GM18873 (cell line): ENCODE data around the gene GBF1.

Source experiments
- ATAC-seq: cut with Tn5 transposase; IDR thresholded peaks from one replicate; pipeline ENCODE4 v1.9.1; 2021; ENCODE audit warnings: mild to moderate bottlenecking, moderate library complexity, moderate number of reproducible peaks; ENCODE audit not compliant: unreplicated experiment, low FRiP score

GBF1 gene

DNA sequence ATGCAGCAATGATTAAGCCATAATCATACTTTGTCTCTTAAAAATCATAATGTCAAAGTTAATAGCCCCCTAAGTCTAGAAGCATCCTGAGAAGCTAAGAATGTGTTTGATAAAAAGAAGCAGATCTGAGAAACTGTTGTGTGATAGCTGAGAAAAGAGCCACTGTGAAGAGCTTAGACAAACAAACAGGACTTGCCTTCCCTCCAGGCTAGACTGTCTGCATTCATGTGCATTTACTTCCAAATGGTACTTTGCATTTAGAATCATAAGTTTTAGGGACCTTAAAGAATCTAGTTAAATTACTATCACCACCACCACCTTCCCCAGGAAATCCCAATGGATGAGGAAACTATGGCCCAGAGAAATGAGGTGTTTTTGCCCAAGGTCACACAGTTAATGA lies 87.4 kb downstream of the GBF1 start:
- ATAC-seq, result no peak

DNA sequence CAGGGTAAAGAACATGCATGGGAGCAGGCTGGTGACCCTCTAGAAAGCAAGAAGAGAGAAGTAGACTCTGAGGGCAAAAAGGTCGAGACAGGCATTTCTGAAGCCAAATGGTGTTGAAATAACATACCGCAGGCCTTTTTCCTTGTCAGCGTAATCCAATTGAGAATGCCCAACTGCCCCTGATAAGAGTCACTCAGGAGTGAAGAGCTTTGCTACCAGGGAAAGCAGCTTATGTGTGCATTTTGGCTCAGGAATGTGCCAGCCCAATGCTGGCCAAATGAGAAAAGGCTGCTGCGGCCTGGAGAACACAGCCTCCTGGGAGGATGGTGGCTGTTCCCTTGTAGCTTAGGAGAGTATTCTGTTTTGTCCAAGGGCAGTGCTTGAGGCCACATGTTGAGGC lies 88.8 kb downstream of the GBF1 start:
- no peak for ATAC-seq

DNA sequence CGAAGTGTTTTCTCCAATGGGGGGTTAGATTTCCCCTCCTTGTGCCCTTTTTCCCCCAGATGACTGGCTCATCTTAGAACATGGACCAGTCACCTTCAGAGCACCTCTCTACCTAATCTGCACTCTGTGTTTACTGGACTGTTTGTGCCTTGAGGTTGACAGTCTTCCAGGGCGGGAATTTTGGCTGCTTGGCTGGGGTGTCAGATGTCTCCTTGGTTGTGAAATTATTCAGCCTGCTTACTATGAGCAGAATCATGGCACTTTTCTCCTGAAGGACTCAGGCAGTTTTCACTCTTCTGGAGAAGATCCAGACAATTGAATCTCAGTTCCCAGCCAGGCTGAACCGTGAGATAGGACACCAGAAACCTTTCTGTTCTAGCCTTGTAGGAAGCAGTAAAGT lies 89.9 kb downstream of the GBF1 start:
- ATAC-seq, result no peak

DNA sequence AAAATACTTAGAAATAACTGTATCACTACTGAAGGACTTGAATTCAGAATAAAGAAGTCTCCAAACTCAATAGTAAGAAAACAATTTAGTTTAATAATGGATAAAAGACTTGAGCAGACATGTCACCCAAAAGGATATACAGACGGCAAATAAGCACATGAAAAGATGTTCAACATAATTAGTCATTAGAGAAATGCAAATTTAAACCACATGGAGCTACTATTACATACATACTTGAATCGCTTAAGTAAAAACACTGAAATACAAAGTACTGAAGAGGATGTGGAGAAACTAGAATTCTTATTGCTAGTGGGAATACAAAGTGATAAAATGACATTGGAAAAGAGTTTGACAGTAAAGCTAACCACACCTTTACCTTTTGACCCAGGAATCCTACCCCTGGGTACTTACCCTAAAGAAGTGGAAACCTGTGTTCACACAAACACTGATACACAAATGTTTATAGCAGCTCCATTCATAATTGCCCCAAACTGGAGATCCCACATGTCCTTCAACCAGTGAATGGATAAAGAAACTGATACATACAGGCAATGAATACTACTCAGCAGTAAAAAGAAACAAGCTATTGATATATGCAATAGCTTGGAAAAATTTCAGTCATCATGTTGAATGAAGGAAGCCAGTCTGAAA lies 95.8 kb downstream of the GBF1 start:
- ATAC-seq, result no peak

DNA sequence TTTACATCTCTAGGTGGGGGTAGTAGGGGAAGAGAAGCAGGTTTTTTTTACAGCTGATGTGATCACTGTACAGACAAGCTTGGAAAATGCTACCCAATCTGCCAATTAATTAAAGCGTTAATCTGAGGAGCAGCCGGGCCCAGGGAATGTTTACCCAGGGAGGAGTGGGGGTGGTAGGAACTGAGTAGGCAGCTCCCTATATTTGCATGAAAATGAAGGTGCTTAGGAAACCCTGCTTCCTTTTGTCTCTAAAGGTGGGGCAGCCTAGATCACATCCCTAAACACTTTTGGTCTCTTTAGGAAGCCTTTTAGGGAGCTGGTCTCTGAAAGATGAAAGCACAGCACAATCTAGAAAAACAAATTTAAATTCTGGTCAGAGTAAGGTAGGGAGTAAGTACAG lies 97.1 kb downstream of the GBF1 start:
- no peak for ATAC-seq

DNA sequence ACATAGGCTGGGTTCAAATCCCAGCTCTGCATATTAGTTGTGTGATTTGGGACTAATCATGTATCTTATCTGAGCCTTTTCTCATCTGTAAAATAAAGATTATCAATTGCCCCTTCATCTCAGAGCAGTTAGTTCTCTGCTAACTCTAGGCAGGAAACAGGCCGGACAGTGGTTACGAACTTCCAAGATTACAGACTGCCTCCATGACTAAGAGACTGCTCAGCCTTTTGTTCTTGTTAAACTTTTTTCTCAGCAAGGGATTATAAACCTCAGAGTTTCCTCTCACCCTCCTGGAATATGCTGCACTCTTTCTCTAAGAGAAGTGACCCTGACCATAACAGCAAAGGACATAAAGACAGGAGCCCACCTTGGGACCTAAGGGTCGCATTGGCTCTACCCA lies 97.6 kb downstream of the GBF1 start:
- no peak for ATAC-seq

DNA sequence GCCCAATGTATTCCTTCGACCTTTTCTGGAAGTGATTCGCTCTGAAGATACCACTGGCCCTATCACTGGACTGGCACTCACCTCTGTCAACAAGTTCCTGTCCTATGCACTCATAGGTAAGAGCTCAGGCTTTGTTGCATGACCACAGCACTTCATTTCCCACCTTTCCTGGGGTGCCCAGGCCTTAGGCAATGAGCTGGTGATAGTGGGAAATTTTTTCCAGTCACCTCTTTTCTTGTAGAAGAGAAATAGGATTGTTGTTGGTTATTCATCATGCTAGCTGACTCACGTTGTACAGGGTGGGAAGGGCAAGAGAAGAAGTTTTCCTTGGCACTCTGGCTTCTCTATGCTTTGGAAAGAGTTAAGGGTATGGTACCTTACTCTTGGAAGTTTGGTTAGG lies 98.7 kb downstream of the GBF1 start:
- ATAC-seq, result no peak

DNA sequence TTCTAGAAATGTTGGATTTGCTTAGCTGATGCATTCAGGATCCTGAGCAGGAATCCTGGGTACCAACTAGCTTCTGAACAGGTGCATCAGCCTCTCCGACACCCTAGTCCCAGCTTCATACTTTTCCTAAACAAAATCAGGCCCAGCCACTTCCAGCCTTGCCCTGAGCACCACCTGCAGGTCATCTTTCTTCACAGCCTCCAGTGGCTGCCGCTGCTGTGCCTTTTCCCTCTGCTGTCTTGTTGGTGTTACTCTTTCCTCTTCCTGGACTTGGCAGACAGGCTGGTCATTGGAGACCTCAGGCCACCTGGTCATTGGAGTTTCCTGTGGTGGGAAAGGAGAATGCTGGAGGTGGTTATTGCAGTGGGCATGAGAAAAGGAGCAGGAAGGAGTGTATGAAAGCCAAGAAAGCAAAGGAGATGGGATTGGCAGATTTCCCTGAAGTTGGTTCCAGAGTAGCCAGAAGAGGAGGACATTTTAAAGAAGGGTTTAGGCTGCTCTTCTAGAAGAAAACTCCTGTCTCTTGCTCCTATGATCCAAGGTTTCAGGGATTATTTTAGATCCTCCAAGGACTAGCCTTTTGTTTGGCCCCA lies 102.0 kb downstream of the GBF1 start:
- ATAC-seq, result no peak

DNA sequence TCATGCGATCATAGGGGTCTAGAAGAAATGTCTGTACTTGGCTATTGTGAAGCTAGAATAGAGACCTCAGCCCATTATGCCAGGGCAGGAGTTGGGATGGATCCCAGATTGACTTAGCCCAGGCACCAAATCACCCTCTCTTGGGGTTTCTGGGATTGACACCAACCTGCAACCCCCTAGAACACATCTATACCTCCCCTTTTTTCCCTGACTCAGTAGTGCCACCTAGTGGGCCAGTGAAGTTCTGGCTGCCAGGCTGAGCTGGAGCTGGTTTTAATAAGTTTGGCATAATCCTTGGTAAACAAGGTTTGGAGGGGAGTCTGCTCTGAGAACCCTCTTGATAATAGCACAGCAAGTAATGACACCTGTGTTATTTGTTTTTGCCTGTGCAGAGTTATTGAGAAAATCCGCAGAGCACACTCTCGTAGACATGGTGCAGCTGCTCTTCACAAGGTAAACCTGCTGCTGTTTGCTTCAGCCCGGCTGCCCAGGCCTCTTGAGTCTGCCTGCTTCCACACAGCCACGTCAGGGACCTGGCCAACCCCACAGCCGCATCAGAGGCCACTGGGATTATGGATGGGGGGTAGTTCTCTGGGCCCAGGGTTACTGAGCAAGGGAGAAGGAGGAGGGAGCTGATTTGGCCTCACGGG lies 106.9 kb downstream of the GBF1 start:
- no peak for ATAC-seq

DNA sequence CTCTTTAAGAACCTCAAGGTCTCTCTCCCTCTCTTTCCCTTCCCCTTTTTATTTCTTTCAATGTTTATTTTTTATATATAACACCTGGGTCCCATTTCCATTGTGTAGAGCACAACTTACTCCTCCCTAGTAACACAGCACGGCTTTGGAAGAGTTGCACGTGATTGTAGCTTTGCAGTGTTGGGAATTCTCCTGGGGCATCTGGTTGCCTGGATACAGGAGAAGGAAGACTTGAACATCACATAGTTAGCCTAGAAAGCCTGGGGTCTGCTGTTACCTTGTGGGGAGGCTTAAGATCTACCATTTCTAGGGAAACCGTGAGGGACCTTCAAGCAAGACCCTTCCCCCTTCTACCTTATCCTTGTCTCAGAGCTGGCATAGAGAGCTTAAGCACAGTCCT lies 109.1 kb downstream of the GBF1 start:
- no peak for ATAC-seq

DNA sequence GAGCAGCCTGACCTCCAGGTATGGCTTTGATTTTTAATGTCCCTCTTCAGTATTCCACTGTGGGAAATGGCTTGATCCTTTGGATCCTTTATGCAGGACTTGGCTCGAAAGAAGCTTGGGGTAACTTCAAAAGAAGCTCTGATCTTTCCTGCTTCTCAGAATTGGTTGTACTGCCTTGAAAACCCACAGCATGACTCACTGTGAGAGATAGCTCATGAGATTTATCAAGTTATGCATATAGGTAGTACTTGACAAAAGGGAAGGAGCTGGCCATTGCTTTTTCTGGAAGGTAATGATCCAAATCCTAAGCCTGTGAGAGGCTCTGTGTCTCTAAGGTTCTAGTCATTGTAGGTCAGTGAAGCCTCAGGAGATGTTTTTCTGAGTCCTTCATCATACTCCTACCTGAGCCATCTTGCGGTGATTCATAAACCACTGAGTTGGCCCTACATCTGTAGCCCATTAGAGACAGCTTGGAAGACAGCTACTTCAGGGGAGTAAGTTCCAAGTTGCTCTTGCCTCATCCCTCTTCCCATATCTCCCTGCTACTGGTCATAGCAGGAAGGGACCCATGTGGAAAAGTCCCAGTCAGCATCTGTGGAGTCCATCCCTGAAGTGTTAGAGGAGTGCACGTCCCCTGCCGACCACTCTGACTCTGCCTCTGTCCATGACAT lies 113.5 kb downstream of the GBF1 start:
- ATAC-seq, result no peak

DNA sequence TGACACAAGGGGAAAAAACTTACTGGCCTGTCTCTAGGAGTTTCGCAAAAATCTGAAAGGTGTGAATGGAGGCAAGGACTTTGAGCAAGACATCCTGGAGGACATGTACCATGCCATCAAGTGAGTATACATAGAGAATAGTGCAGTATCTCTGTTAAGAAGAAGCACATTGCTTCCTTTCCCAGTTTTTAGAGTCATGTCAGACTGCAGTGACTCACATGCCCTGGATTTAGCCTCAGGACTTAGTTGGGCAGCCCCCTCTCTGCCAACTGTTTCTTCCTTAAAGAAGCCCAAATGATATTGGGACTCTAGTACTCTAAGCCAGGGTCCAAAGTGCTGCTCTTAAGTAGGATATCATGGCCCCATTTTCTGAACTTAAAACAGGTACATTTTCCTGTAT lies 122.1 kb downstream of the GBF1 start:
- no peak for ATAC-seq

DNA sequence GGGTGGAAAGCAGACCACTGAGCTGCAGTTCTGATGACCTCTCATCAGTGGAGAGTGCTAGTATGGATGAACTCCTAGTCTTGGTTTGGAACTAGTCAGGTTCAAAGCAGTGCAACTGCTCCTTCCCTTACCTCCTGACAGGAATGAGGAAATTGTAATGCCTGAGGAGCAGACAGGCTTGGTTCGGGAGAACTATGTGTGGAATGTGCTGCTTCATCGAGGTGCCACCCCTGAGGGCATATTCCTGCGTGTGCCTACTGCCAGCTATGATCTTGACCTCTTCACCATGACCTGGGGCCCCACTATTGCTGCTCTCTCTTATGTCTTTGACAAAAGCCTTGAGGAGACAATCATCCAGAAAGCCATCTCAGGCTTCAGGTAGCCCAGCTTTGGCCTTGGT lies 122.7 kb downstream of the GBF1 start:
- ATAC-seq, result no peak

DNA sequence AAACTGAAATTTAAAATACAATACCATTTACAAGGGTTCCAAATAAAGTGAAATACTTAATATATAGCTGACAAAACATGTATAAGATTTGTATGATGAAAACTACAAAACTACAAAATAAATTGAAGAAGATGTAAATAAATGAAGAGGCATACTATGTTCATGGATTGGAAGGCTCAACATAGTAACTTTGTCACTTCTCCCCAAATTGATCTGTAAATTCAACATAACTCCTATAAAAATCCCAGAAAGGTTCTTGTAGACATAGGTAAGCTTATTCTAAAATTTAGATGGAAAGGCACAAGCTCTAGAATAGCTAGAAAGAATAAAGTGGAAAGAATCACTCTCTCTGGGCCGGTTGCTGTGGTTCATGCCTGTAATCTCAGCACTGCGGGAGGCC lies 126.0 kb downstream of the GBF1 start:
- no peak for ATAC-seq

DNA sequence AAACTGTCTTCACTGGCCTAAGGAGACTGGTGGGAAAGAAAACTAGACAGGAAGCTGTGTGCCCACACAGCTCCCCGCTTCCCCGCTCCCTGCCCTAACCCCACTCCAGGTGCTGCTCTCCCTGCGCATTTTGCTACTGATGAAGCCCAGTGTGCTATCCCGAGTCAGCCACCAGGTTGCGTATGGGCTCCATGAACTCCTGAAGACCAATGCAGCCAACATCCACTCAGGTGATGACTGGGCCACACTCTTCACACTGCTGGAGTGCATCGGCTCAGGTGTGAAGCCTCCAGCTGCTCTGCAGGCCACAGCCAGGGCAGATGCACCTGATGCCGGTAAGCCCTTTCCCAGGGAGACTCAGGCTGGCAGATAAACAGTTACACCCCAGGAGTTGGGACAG lies 129.9 kb downstream of the GBF1 start:
- ATAC-seq, result no peak

DNA sequence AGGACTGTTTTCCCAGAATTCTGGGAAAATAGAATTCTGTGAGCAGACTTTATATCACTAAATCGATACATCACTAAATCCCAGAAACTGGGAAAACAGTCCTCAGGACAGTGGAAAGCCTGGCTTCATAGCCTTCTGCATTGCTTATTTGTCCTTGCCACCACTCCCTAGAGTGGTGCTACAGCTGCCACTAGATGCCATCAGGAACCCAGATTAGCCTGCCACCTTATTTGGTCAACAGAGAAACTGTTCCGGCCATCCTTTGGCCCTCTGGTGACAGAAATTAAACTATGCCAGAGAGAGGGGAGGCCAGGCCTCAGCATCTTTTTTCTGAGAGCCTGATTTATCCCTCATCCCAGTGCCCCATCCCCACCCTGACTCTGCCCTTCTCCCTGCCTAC lies 130.5 kb downstream of the GBF1 start:
- ATAC-seq, result no peak

DNA sequence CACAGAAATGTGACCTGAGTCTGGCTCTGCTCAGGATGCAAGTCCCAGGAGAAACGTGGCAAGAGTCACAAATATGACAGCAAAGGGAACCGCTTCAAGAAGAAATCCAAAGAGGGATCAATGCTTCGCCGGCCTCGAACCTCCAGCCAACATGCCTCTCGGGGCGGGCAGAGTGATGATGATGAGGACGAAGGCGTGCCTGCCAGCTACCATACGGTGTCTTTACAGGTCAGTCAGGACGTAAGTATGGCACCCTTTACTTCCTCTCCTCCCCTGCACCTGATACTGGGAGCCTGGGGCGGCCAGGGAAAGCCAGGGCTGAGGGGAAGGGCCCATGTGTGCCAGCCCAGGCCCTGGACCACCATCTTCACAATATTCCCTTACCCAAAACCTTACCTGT lies 131.6 kb downstream of the GBF1 start:
- no peak for ATAC-seq

DNA sequence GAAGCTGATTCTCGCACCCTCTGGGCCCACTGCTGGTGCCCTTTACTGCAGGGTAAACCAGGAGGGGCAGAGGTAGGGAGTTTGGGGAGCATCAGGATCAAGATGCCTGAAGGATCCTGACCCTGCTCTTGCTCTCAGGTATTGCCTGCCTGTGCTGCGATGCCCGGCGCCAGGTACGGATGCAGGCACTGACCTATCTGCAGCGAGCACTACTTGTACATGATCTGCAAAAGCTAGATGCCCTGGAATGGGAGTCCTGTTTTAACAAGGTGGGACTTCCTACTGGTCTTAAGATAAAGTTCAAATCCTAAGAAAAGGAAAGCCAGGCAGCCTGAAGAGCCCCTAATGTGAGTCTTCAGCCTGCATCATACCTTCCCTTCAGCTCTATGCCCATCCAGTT lies 134.1 kb downstream of the GBF1 start:
- ATAC-seq, result no peak

DNA sequence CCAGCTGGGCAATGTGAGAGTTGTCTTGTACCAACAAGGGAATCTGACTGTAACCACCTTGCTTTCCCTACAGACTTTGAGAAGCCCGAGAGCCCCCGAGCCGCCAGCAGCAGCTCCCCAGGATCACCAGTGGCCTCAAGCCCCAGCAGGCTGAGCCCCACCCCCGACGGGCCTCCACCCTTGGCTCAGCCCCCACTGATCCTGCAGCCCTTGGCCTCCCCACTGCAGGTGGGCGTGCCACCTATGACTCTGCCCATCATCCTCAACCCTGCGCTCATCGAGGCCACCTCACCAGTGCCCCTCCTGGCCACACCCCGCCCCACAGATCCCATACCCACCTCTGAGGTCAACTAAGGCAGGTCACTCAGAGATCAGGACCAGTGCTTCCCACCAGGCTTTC lies 136.7 kb downstream of the GBF1 start:
- ATAC-seq, result no peak

DNA sequence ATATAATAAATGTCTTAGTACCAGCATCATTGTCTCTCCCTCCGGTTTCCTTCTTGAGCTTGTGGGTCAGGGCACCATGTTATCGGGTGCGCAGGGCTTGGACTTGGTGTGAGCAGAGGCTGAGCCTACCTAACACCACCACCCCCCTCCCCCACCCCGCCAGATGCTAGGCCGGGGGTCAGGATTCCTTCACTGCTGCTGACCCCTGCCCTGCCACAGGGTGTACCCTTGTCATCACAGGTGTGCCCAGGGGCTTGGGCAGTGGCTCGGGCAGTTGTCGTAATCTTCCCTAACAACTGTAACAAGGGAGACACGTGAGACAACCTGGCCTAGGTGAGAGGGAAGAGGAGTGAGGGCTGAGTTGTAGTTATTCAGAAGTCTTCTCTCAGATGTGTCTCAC lies 137.5 kb downstream of the GBF1 start:
- ATAC-seq, result no peak

DNA sequence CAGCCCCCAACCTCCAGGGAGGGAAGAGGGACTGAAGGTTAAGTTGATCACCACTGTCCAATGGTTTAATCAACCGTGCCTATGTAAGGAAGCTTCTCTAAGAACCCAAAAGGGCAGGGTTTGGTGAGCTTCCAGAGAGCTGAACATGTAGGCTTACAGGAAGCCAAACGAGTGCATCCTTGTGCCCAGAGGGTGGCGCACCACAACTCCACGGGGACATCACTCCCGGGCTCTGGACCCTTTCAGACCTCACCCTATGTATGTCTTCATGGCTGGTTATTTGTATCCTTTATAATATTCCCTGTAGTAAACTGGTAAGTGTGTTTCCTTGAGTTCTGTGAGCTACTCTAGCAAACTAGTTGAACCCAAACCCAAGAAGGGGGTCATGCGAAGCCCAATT lies 138.7 kb downstream of the GBF1 start:
- ATAC-seq, result no peak
